ENCODE results near the gene TNFRSF6B.

- TF ChIP-seq, protein P1, sequence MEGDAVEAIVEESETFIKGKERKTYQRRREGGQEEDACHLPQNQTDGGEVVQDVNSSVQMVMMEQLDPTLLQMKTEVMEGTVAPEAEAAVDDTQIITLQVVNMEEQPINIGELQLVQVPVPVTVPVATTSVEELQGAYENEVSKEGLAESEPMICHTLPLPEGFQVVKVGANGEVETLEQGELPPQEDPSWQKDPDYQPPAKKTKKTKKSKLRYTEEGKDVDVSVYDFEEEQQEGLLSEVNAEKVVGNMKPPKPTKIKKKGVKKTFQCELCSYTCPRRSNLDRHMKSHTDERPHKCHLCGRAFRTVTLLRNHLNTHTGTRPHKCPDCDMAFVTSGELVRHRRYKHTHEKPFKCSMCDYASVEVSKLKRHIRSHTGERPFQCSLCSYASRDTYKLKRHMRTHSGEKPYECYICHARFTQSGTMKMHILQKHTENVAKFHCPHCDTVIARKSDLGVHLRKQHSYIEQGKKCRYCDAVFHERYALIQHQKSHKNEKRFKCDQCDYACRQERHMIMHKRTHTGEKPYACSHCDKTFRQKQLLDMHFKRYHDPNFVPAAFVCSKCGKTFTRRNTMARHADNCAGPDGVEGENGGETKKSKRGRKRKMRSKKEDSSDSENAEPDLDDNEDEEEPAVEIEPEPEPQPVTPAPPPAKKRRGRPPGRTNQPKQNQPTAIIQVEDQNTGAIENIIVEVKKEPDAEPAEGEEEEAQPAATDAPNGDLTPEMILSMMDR (IDR thresholded peaks at IDR 0.05; ENCODE audit: insufficient read depth, low read length) = no peak
- no peak for TF ChIP-seq GABPA (IDR thresholded peaks at IDR 0.05; ENCODE audit: low read depth)
- TF ChIP-seq POLR2AphosphoS5 (IDR thresholded peaks at IDR 0.05; ENCODE audit: low read depth) = no peak; the same call in none of the 2 replicates
- TF ChIP-seq SPI1 (IDR thresholded peaks at IDR 0.05; ENCODE audit: borderline replicate concordance, low read depth) = no peak
These were observed 6.5 kb downstream of the TNFRSF6B start for GRCh38 chr20:63702751-63703470.
